Measurements from ENCODE around the gene MAML3. TPM values are rescaled to one million over a fixed set of nuclear protein-coding genes. Genes with fewer than 3 reads are reported as not detected.

Gene MAML3
- total and polyA plus RNA-seq, 2 experiments from 2014 or later, result 1.7 to 6.5 TPM

DNA sequence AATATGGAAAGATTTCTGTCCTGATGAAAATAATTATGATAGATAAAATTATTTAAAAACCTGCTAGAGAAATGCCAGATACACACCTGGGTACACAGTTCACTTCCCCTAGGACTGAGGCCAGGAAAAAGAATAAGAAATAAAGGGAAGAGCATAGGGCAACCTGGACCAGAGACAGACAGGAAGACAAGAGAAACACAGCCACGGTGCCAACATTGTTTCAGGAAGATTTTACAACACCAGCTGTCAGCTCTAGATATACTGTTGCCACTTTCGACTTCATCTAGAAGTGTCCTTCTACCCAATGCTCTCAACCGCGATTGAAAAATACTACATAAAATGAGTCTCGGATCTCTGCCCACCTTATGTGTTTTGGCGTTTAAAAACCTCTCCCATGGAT is 128.5 kb downstream of the MAML3 start:
- Histone ChIP-seq H3K79me2 (replicated peaks; ENCODE audit: insufficient read depth) (no peaks in the 10 kb centered on the region), H3K4me1 (ENCODE audit: insufficient read depth) (peaks cover 18% of the 10 kb centered on the region), H3K36me3 (ENCODE audit: insufficient read depth) (no peaks in the 10 kb centered on the region), H3K4me3 (no peak overlapping the region), H2AFZ (no peak overlapping the region), H3K27me3 (ENCODE audit: insufficient read depth) (no peaks in the 10 kb centered on the region), H3K9me2 (ENCODE audit: insufficient read depth) (no peaks in the 10 kb centered on the region), H3K4me2 (no peak overlapping the region), H3K27ac (ENCODE audit: low read depth) (no peak overlapping the region), H4K20me1 (replicated peaks; ENCODE audit: insufficient read depth) (no peaks in the 10 kb centered on the region), H3F3A (replicated peaks; ENCODE audit: low read depth) (no peaks in the 10 kb centered on the region)
- TF ChIP-seq ZNF114 (CRISPR knock-in tag; IDR thresholded peaks at IDR 0.05) (no peak), NANOG (IDR thresholded peaks at IDR 0.05; ENCODE audit: borderline replicate concordance) (no peak), POLR2AphosphoS5 (IDR thresholded peaks at IDR 0.05; ENCODE audit: low read depth) (no peak), ZNF331 (CRISPR knock-in tag; IDR thresholded peaks at IDR 0.05; ENCODE audit: low read depth) (no peak)
- TF ChIP-seq, protein P1, sequence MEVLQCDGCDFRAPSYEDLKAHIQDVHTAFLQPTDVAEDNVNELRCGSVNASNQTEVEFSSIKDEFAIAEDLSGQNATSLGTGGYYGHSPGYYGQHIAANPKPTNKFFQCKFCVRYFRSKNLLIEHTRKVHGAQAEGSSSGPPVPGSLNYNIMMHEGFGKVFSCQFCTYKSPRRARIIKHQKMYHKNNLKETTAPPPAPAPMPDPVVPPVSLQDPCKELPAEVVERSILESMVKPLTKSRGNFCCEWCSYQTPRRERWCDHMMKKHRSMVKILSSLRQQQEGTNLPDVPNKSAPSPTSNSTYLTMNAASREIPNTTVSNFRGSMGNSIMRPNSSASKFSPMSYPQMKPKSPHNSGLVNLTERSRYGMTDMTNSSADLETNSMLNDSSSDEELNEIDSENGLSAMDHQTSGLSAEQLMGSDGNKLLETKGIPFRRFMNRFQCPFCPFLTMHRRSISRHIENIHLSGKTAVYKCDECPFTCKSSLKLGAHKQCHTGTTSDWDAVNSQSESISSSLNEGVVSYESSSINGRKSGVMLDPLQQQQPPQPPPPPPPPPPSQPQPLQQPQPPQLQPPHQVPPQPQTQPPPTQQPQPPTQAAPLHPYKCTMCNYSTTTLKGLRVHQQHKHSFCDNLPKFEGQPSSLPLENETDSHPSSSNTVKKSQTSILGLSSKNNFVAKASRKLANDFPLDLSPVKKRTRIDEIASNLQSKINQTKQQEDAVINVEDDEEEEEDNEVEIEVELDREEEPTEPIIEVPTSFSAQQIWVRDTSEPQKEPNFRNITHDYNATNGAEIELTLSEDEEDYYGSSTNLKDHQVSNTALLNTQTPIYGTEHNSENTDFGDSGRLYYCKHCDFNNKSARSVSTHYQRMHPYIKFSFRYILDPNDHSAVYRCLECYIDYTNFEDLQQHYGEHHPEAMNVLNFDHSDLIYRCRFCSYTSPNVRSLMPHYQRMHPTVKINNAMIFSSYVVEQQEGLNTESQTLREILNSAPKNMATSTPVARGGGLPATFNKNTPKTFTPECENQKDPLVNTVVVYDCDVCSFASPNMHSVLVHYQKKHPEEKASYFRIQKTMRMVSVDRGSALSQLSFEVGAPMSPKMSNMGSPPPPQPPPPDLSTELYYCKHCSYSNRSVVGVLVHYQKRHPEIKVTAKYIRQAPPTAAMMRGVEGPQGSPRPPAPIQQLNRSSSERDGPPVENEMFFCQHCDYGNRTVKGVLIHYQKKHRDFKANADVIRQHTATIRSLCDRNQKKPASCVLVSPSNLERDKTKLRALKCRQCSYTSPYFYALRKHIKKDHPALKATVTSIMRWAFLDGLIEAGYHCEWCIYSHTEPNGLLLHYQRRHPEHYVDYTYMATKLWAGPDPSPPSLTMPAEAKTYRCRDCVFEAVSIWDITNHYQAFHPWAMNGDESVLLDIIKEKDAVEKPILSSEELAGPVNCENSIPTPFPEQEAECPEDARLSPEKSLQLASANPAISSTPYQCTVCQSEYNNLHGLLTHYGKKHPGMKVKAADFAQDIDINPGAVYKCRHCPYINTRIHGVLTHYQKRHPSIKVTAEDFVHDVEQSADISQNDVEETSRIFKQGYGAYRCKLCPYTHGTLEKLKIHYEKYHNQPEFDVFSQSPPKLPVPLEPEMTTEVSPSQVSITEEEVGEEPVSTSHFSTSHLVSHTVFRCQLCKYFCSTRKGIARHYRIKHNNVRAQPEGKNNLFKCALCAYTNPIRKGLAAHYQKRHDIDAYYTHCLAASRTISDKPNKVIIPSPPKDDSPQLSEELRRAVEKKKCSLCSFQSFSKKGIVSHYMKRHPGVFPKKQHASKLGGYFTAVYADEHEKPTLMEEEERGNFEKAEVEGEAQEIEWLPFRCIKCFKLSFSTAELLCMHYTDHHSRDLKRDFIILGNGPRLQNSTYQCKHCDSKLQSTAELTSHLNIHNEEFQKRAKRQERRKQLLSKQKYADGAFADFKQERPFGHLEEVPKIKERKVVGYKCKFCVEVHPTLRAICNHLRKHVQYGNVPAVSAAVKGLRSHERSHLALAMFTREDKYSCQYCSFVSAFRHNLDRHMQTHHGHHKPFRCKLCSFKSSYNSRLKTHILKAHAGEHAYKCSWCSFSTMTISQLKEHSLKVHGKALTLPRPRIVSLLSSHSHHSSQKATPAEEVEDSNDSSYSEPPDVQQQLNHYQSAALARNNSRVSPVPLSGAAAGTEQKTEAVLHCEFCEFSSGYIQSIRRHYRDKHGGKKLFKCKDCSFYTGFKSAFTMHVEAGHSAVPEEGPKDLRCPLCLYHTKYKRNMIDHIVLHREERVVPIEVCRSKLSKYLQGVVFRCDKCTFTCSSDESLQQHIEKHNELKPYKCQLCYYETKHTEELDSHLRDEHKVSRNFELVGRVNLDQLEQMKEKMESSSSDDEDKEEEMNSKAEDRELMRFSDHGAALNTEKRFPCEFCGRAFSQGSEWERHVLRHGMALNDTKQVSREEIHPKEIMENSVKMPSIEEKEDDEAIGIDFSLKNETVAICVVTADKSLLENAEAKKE (CRISPR knock-in tag; IDR thresholded peaks at IDR 0.05), result no peak
- TF ChIP-seq, protein P2, sequence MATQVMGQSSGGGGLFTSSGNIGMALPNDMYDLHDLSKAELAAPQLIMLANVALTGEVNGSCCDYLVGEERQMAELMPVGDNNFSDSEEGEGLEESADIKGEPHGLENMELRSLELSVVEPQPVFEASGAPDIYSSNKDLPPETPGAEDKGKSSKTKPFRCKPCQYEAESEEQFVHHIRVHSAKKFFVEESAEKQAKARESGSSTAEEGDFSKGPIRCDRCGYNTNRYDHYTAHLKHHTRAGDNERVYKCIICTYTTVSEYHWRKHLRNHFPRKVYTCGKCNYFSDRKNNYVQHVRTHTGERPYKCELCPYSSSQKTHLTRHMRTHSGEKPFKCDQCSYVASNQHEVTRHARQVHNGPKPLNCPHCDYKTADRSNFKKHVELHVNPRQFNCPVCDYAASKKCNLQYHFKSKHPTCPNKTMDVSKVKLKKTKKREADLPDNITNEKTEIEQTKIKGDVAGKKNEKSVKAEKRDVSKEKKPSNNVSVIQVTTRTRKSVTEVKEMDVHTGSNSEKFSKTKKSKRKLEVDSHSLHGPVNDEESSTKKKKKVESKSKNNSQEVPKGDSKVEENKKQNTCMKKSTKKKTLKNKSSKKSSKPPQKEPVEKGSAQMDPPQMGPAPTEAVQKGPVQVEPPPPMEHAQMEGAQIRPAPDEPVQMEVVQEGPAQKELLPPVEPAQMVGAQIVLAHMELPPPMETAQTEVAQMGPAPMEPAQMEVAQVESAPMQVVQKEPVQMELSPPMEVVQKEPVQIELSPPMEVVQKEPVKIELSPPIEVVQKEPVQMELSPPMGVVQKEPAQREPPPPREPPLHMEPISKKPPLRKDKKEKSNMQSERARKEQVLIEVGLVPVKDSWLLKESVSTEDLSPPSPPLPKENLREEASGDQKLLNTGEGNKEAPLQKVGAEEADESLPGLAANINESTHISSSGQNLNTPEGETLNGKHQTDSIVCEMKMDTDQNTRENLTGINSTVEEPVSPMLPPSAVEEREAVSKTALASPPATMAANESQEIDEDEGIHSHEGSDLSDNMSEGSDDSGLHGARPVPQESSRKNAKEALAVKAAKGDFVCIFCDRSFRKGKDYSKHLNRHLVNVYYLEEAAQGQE (IDR thresholded peaks at IDR 0.05; ENCODE audit: unreplicated experiment), result no peak
- Mint-ChIP-seq H3K4me1 (peaks cover 18% of the 10 kb centered on the region), H3K9me3 (no peaks in the 10 kb centered on the region), H3K27ac (no peak overlapping the region), H3K4me3 (no peak overlapping the region), H3K27me3 (ENCODE audit: insufficient read depth, low read depth, poor library complexity) (no peaks in the 10 kb centered on the region), H3K36me3 (ENCODE audit: low read depth) (no peaks in the 10 kb centered on the region)
- ATAC-seq, result no peak
- DNase-seq (ENCODE audit: low spot score), result no peak
